Uterus (tissue), 4 donors: ENCODE results near the gene COLEC11. TPM values are rescaled to one million over a fixed set of nuclear protein-coding genes. Genes with fewer than 3 reads are reported as not detected.

ENCODE experiments used
- DNase-seq, 2 donors: peaks; one replicate each; pipeline ENCODE4 v3.0.0-alpha.2; 2019 to 2020
- H3K27ac ChIP-seq, 2 donors: fragments of 200-600 bp; sonication (generic); 1 replicate in 1 of 2; 2 replicates in 1 of 2; pipeline ENCODE4 v1.5.1; 2016 to 2018
- H3K27me3 ChIP-seq, 2 donors: fragments of 200-600 bp; sonication (generic); one replicate each; pipeline ENCODE4 v1.5.1; 2018 to 2019; ENCODE audit warnings: control low read depth in 1 of 2
- H3K36me3 ChIP-seq, 2 donors: fragments of 200-600 bp; sonication (generic); one replicate each; pipeline ENCODE4 v1.5.1; 2019; ENCODE audit warnings: control low read depth in 1 of 2
- H3K4me1 ChIP-seq, 2 donors: fragments of 200-600 bp; sonication (generic); one replicate each; pipeline ENCODE4 v1.5.1; 2018 to 2019; ENCODE audit warnings: control low read depth in 1 of 2
- H3K4me3 ChIP-seq, 2 donors: fragments of 200-600 bp; sonication (generic); 1 replicate in 1 of 2; 2 replicates in 1 of 2; pipeline ENCODE4 v1.5.1; 2018 to 2019; ENCODE audit warnings: mild to moderate bottlenecking in 1 of 2
- H3K9me3 ChIP-seq, 2 donors: fragments of 200-600 bp; sonication (generic); one replicate each; pipeline ENCODE4 v1.5.1; 2019; ENCODE audit warnings: control low read depth in 1 of 2
- POLR2A ChIP-seq, 2 donors: fragments of 450-650 bp; IDR thresholded peaks; one replicate each; pipeline ENCODE4 v1.6.1; 2016; ENCODE audit warnings: antibody characterized with exemption in 2 of 2, mild to moderate bottlenecking in 1 of 2, moderate library complexity in 1 of 2
- intact Hi-C: fragments of 100-400 bp; cut with DNase I; formaldehyde crosslinking; loops from one replicate; pipeline ENCODE4 v1.15.1; 2023; ENCODE audit warnings: low total_unique reads
- total RNA-seq, 4 donors: library from RNA; depleted of rRNA in 3 of 4; stranded (reverse); fragments of >200 nt in 3 of 4; gene quantifications; one replicate each; pipeline versions ENCODE4 v1.1.0 to v1.2.4, GENCODE V29; 2014 to 2023
- TF ChIP-seq, protein P1 (sequence below), 4 experiments: fragments of 200-600 bp in 2 of 4; fragments of 450-650 bp in 2 of 4; sonication (generic) in 2 of 4; IDR thresholded peaks; one replicate each; pipeline ENCODE4 v1.5.1; 2016 to 2019; ENCODE audit warnings: antibody characterized with exemption in 4 of 4, mild to moderate bottlenecking in 2 of 4, moderate library complexity in 1 of 4
- donor health status: DM: yes; HTN: yes; CAD: no.

The COLEC11 gene
- total RNA-seq, 4 donors from 2014 or later, result 0.37 to 0.55 TPM; not detected in 2

DNA sequence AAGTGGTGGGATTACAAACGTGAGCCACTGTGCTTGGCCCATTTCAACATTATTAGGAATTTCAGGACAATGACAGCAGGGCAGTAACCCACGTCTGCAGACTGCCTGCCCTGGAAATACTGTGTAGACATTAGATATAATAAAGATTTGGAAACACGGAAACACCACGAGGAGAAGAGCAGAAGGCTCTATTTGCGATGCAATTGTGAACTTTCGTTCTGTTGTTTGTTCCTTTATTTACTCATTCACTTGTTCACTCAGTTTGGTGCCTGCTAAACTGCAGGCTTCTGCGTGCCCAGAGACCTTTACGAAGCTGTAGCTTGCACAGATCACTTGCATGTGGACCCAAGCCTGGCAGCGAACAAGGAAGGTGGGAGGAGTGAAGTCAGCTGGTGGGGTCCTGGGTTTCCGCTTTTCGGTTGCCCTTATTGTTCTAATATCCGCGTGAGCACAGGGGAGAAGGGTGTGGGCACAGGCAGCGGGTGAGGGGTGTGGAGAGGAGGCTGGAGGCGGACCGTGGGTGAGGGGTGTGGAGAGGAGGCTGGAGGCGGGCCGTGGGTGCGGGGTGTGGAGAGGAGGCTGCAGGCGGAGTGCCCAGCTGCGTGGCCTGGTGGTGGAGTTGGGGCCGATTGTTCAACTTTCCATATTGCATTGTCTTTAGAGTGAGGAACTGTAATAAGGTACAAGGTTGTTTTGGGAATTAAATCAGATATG is 3.4 kb downstream of the COLEC11 start:
- Histone ChIP-seq H3K27me3 (no peaks in the 10 kb centered on the region), H3K36me3 (no peaks in the 10 kb centered on the region), H3K27ac (no peak overlapping the region), H3K4me3 (no peak overlapping the region), H3K4me1 (no peaks in the 10 kb centered on the region), H3K9me3 (no peaks in the 10 kb centered on the region)
- intact Hi-C loops, result no loop called here
- no peak for TF ChIP-seq POLR2A (IDR thresholded peaks at IDR 0.05)
- TF ChIP-seq, protein P1, sequence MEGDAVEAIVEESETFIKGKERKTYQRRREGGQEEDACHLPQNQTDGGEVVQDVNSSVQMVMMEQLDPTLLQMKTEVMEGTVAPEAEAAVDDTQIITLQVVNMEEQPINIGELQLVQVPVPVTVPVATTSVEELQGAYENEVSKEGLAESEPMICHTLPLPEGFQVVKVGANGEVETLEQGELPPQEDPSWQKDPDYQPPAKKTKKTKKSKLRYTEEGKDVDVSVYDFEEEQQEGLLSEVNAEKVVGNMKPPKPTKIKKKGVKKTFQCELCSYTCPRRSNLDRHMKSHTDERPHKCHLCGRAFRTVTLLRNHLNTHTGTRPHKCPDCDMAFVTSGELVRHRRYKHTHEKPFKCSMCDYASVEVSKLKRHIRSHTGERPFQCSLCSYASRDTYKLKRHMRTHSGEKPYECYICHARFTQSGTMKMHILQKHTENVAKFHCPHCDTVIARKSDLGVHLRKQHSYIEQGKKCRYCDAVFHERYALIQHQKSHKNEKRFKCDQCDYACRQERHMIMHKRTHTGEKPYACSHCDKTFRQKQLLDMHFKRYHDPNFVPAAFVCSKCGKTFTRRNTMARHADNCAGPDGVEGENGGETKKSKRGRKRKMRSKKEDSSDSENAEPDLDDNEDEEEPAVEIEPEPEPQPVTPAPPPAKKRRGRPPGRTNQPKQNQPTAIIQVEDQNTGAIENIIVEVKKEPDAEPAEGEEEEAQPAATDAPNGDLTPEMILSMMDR (IDR thresholded peaks at IDR 0.05), result no peak
- no peak for DNase-seq

DNA sequence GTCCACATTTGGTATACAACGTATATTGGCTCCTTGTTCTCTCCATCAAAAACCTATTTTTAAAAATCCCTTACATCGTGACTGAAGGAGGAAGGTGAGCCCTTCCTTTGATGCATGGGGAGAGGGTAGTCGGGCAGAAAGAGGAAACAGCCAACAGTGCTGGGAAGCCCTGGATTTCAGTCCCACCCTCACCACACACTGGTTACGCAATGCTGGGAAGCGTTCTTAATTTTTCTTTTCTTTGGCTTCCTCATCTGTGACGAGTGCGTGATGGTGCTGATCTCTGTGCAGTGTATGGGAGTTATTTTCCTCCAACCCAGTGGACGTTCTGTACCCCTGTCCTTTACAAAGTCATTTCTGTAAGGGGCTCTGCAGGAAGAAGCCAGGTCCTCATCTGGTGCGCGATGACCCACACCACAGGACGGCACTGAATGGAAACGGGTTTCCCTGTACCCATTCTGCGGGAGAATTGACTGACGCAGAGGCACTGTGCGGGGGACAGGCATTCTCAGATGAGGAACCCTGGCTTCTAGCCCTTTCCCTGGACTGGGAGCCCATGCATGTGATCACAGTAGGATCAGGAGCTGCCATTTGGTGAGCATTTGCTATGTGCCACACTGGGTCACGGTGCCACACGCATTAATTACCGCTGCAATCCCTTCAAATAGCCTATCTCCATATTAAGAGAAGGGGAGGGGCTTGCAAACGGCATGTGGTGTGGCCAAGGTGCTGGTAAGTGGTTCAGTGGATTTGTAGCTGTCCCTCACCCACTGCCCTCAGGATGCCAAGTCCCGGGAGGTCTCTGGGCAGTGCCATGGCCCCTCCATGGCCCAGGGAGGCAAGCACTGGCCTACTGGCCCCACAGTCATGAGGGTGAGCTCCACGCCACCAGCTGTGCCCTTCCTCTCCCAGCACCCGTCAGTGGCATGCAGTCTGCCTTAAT is 4.3 kb downstream of the COLEC11 start:
- Histone ChIP-seq H3K36me3 (no peaks in the 10 kb centered on the region), H3K4me1 (no peaks in the 10 kb centered on the region), H3K9me3 (no peaks in the 10 kb centered on the region), H3K4me3 (no peak overlapping the region), H3K27ac (no peak overlapping the region), H3K27me3 (no peaks in the 10 kb centered on the region)
- DNase-seq, result no peak
- intact Hi-C loops, result no loop called here
- no peak for TF ChIP-seq POLR2A (IDR thresholded peaks at IDR 0.05)
- TF ChIP-seq, protein P1 (IDR thresholded peaks at IDR 0.05), result no peak

DNA sequence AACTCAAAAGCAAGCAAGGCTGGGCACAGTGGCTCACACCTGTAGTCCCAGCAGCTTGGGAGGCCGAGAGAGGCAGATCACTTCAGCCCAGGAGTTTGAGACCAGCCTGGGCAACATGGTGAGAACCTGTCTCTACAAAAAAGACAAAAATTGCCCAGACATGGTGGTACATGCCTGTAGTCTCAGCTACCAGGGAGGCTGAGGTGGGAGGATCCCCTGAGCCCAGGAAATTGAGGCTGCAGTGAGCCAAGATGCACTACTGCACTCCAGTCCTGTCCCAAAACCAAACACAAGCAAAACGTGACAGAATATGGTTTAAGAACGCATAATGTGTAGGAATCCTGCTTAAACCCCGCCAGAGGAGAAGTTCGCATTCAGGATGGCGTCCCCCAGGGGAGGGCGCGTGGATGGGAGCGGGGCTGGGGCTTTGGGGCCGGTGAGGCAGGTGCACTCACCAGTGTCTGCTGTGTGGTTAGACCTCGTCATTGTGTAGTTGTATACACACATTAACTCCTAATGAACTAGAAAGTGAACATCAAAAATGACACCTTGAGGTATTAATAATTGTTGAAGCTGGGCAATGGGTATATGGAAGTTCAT is 5.4 kb downstream of the COLEC11 start:
- no peaks in the 10 kb centered on the region for H3K36me3 ChIP-seq
- H3K4me1 ChIP-seq, result no peaks in the 10 kb centered on the region
- no peak overlapping the region for H3K4me3 ChIP-seq
- H3K27ac ChIP-seq, result no peak overlapping the region
- intact Hi-C loops, result no loop called here
- DNase-seq, result no peak
- H3K9me3 ChIP-seq, result no peaks in the 10 kb centered on the region
- no peaks in the 10 kb centered on the region for H3K27me3 ChIP-seq
- no peak for TF ChIP-seq POLR2A (IDR thresholded peaks at IDR 0.05)
- TF ChIP-seq, protein P1 (IDR thresholded peaks at IDR 0.05), result no peak

DNA sequence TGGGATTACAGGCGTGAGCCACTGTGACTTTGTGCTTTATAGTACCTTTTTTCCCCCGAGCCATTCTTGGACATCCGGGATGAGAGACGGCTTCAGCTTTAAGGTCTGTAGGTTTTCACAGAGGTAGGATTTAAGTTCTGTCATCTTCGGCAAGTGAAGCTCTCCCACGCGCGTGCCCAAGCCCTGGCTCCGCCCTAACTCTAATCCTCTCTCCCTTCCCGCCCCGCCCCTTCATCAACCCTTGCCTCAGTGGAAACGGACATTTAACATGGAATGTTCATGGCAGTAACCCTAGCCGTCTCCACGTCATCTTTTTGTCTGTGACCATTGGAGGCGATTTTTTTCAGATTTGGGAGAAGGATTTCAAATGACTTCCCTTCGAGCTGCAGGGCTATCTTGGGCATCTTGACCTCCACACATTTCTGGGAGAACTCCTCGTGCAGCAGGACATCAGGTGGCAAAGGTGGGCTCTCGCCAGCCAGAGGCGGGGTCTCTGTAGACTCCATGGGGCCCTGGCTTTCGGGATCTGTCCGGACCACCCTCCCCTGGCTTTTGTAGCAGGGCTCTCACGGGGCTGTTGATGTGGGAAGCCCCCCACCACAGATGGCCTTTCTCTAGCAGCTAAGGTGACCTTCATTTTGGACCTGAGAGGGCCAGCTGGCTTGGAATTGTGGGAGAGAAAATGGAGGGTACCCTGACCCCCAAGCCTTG is 6.8 kb downstream of the COLEC11 start:
- H3K27ac ChIP-seq, result no peak overlapping the region
- H3K27me3 ChIP-seq, result no peaks in the 10 kb centered on the region
- H3K4me1 ChIP-seq, result no peaks in the 10 kb centered on the region
- no peak for DNase-seq
- no peaks in the 10 kb centered on the region for H3K36me3 ChIP-seq
- TF ChIP-seq POLR2A (IDR thresholded peaks at IDR 0.05), result no peak
- TF ChIP-seq, protein P1 (IDR thresholded peaks at IDR 0.05), result no peak
- intact Hi-C loops, result no loop called here
- no peak overlapping the region for H3K4me3 ChIP-seq
- H3K9me3 ChIP-seq, result no peaks in the 10 kb centered on the region
